ENCODE measurements around the gene PGBD5. TPM values are rescaled to one million over a fixed set of nuclear protein-coding genes. Genes with fewer than 3 reads are reported as not detected.

The PGBD5 gene
- total RNA-seq, 2 experiments from 2014 or later: not detected

- no peak for TF ChIP-seq CTCF (IDR thresholded peaks at IDR 0.05)
- CTCF ChIA-PET: no interaction called here
- POLR2A ChIA-PET: no interaction called here
- ATAC-seq: no peak
- Mint-ChIP-seq H3K36me3 (ENCODE audit: low read depth) (no peaks in the 10 kb centered on the region), H3K27ac (no peak overlapping the region), H3K27me3 (peaks cover 11% of the 10 kb centered on the region), H3K9me3 (no peaks in the 10 kb centered on the region), H3K4me3 (no peak overlapping the region), H3K4me1 (ENCODE audit: low read depth) (no peaks in the 10 kb centered on the region)
- DNase-seq: no peak
- intact Hi-C loops (cut with micrococcal nuclease): no loop called here
These were observed 32.4 kb downstream of the PGBD5 start for GRCh38 chr1:230393722-230394121.

- Mint-ChIP-seq H3K27ac (no peak overlapping the region), H3K4me3 (no peak overlapping the region), H3K36me3 (ENCODE audit: low read depth) (no peaks in the 10 kb centered on the region), H3K9me3 (no peaks in the 10 kb centered on the region), H3K27me3 (peaks cover 11% of the 10 kb centered on the region), H3K4me1 (ENCODE audit: low read depth) (no peaks in the 10 kb centered on the region)
- ChIA-PET CTCF (no interaction called here), POLR2A (no interaction called here)
- ATAC-seq (no peak), DNase-seq (no peak)
- intact Hi-C loops (cut with micrococcal nuclease): no loop called here
- no peak for TF ChIP-seq CTCF (IDR thresholded peaks at IDR 0.05)
These were observed 33.1 kb downstream of the PGBD5 start for GRCh38 chr1:230392920-230393521.

GRCh38 chr1:230392536-230392909 lies 33.6 kb downstream of the PGBD5 start:
- Mint-ChIP-seq H3K4me1 (ENCODE audit: low read depth) (no peaks in the 10 kb centered on the region), H3K36me3 (ENCODE audit: low read depth) (no peaks in the 10 kb centered on the region), H3K27ac (no peak overlapping the region), H3K9me3 (no peaks in the 10 kb centered on the region), H3K27me3 (peaks cover 11% of the 10 kb centered on the region), H3K4me3 (no peak overlapping the region)
- POLR2A ChIA-PET: no interaction called here
- ATAC-seq (no peak), DNase-seq (no peak)
- CTCF ChIA-PET: no interaction called here
- TF ChIP-seq CTCF (IDR thresholded peaks at IDR 0.05): no peak
- intact Hi-C loops (cut with micrococcal nuclease): no loop called here

- ChIA-PET CTCF (no interaction called here), POLR2A (interaction anchor here (0.9 kb wide), 1 partner anchor 9 kb away, joined by 3 read pairs; no protein-coding TSS in a partner anchor)
- no peak for TF ChIP-seq CTCF (IDR thresholded peaks at IDR 0.05)
- DNase-seq (no peak), ATAC-seq (no peak)
- H3K9me3 Mint-ChIP-seq: no peaks in the 10 kb centered on the region
- peaks cover 7% of the 10 kb centered on the region for H3K27me3 Mint-ChIP-seq
- H3K4me3 Mint-ChIP-seq: no peak overlapping the region
- H3K4me1 Mint-ChIP-seq (ENCODE audit: low read depth): no peaks in the 10 kb centered on the region
- no peaks in the 10 kb centered on the region for H3K36me3 Mint-ChIP-seq (ENCODE audit: low read depth)
- intact Hi-C loops (cut with micrococcal nuclease): no loop called here
- H3K27ac Mint-ChIP-seq: no peak overlapping the region
These were observed 34.2 kb downstream of the PGBD5 start for GRCh38 chr1:230391776-230392535.

DNA sequence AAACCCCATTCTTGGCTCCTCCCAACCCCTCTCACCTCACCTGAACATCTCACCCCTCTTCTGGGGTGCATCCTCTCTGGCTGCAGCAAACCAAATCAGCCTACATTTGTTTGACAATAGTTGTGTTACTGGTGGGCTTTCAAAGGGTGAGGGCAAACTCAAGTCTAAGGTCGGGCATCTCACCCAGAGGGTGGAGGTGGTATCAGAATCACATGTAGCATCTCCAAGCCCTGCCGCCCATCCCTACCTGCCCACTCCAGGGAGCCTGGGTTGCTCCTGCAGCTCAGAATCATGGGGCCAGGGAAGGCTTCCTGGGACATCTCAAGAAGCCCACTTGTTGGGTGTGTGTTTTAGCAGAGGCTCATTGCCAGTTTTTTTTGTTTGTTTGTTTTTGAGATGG lies 35.8 kb downstream of the PGBD5 start:
- no peaks in the 10 kb centered on the region for H3K36me3 Mint-ChIP-seq (ENCODE audit: low read depth)
- H3K4me3 Mint-ChIP-seq: no peak overlapping the region
- no peak for TF ChIP-seq CTCF (IDR thresholded peaks at IDR 0.05)
- no peaks in the 10 kb centered on the region for H3K9me3 Mint-ChIP-seq
- ATAC-seq (no peak), DNase-seq (no peak)
- ChIA-PET POLR2A (interaction anchor here (0.7 kb wide), 1 partner anchor 250 kb away, joined by 5 read pairs; no protein-coding TSS in a partner anchor), CTCF (no interaction called here)
- intact Hi-C loops (cut with micrococcal nuclease): no loop called here
- peaks cover 7% of the 10 kb centered on the region for H3K27me3 Mint-ChIP-seq
- H3K27ac Mint-ChIP-seq: no peak overlapping the region
- no peaks in the 10 kb centered on the region for H3K4me1 Mint-ChIP-seq (ENCODE audit: low read depth)
